ENCODE measurements around the gene ZNF783.
A peak's percentile ranks its signal among the peaks of the same experiment; 100 is the strongest.

The ZNF783 gene

GRCh38 chr7:149280151-149280550, 18.2 kb downstream of the ZNF783 start:
- in situ Hi-C loops (cut with HindIII; ENCODE audit: low pct_unique_long_range_greater_than_20kb, low sequenced_read_pairs), result no loop called here
- DNase-seq (ENCODE audit: low read depth in 1 of 2, low spot score in 1 of 2), result no peak
- TF ChIP-seq JUND (IDR thresholded peaks at IDR 0.05; ENCODE audit: low read depth), result no peak

GRCh38 chr7:149280661-149281507, 18.9 kb downstream of the ZNF783 start:
- no peak for DNase-seq (ENCODE audit: low read depth in 1 of 2, low spot score in 1 of 2)
- no peak for TF ChIP-seq JUND (IDR thresholded peaks at IDR 0.05; ENCODE audit: low read depth)
- in situ Hi-C loops (cut with HindIII; ENCODE audit: low pct_unique_long_range_greater_than_20kb, low sequenced_read_pairs), result no loop called here

- no peak for TF ChIP-seq JUND (IDR thresholded peaks at IDR 0.05; ENCODE audit: low read depth)
- in situ Hi-C loops (cut with HindIII; ENCODE audit: low pct_unique_long_range_greater_than_20kb, low sequenced_read_pairs), result no loop called here
- no peak for DNase-seq (ENCODE audit: low read depth in 1 of 2, low spot score in 1 of 2)
Observed at GRCh38 chr7:149281508-149282330, 19.7 kb downstream of the ZNF783 start.

GRCh38 chr7:149282331-149282655, 20.3 kb downstream of the ZNF783 start:
- no peak for DNase-seq (ENCODE audit: low read depth in 1 of 2, low spot score in 1 of 2)
- TF ChIP-seq JUND (IDR thresholded peaks at IDR 0.05; ENCODE audit: low read depth), result no peak
- in situ Hi-C loops (cut with HindIII; ENCODE audit: low pct_unique_long_range_greater_than_20kb, low sequenced_read_pairs), result no loop called here

GRCh38 chr7:149283321-149283720, 21.3 kb downstream of the ZNF783 start:
- in situ Hi-C loops (cut with HindIII; ENCODE audit: low pct_unique_long_range_greater_than_20kb, low sequenced_read_pairs), result no loop called here
- no peak for DNase-seq (ENCODE audit: low read depth in 1 of 2, low spot score in 1 of 2)
- no peak for TF ChIP-seq JUND (IDR thresholded peaks at IDR 0.05; ENCODE audit: low read depth)

GRCh38 chr7:149284343-149284742, 22.3 kb downstream of the ZNF783 start:
- TF ChIP-seq JUND (IDR thresholded peaks at IDR 0.05; ENCODE audit: low read depth), result no peak
- in situ Hi-C loops (cut with HindIII; ENCODE audit: low pct_unique_long_range_greater_than_20kb, low sequenced_read_pairs), result no loop called here
- no peak for DNase-seq (ENCODE audit: low read depth in 1 of 2, low spot score in 1 of 2)

GRCh38 chr7:149284850-149285585, 23.0 kb downstream of the ZNF783 start:
- no peak for TF ChIP-seq JUND (IDR thresholded peaks at IDR 0.05; ENCODE audit: low read depth)
- DNase-seq (ENCODE audit: low read depth in 1 of 2, low spot score in 1 of 2), result peak; percentile 93 to 95
- in situ Hi-C loops (cut with HindIII; ENCODE audit: low pct_unique_long_range_greater_than_20kb, low sequenced_read_pairs), result no loop called here

- in situ Hi-C loops (cut with HindIII; ENCODE audit: low pct_unique_long_range_greater_than_20kb, low sequenced_read_pairs), result no loop called here
- DNase-seq (ENCODE audit: low read depth in 1 of 2, low spot score in 1 of 2), result no peak
- TF ChIP-seq JUND (IDR thresholded peaks at IDR 0.05; ENCODE audit: low read depth), result no peak
Observed at GRCh38 chr7:149285603-149286002, 23.6 kb downstream of the ZNF783 start.

- TF ChIP-seq JUND (IDR thresholded peaks at IDR 0.05; ENCODE audit: low read depth), result no peak
- in situ Hi-C loops (cut with HindIII; ENCODE audit: low pct_unique_long_range_greater_than_20kb, low sequenced_read_pairs), result no loop called here
- DNase-seq (ENCODE audit: low read depth in 1 of 2, low spot score in 1 of 2), result peak; percentile 31 to 34
Observed at GRCh38 chr7:149286811-149287400, 24.9 kb downstream of the ZNF783 start.

GRCh38 chr7:149287622-149288021, 25.6 kb downstream of the ZNF783 start:
- no peak for TF ChIP-seq JUND (IDR thresholded peaks at IDR 0.05; ENCODE audit: low read depth)
- in situ Hi-C loops (cut with HindIII; ENCODE audit: low pct_unique_long_range_greater_than_20kb, low sequenced_read_pairs), result no loop called here
- DNase-seq (ENCODE audit: low read depth in 1 of 2, low spot score in 1 of 2), result no peak

GRCh38 chr7:149289262-149289661, 27.3 kb downstream of the ZNF783 start:
- DNase-seq (ENCODE audit: low read depth in 1 of 2, low spot score in 1 of 2), result no peak
- no peak for TF ChIP-seq JUND (IDR thresholded peaks at IDR 0.05; ENCODE audit: low read depth)
- in situ Hi-C loops (cut with HindIII; ENCODE audit: low pct_unique_long_range_greater_than_20kb, low sequenced_read_pairs), result no loop called here

GRCh38 chr7:149289856-149290255, 27.9 kb downstream of the ZNF783 start:
- in situ Hi-C loops (cut with HindIII; ENCODE audit: low pct_unique_long_range_greater_than_20kb, low sequenced_read_pairs), result no loop called here
- no peak for DNase-seq (ENCODE audit: low read depth in 1 of 2, low spot score in 1 of 2)
- TF ChIP-seq JUND (IDR thresholded peaks at IDR 0.05; ENCODE audit: low read depth), result no peak
